ENCODE results near the gene PHLDB3.

DNA sequence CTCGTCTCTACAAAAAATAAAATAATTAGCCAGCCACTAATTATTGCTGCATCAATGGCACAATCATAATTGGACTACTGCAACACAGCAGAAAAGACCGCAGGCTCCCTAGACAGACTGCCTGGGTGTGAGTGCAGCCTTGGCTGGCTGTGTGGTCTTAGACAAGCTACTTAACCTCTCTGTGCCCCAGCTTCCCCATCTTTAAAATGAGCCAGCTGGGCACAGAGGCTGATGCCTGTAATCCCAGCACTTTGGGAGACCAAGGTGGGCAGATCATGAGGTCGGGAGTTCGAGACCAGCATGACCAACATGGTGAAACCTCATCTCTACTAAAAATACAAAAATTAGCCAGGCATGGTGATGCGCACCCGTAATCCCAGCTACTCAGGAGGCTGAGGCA lies 70.9 kb downstream of the PHLDB3 start:
- TF ChIP-seq, protein P1, sequence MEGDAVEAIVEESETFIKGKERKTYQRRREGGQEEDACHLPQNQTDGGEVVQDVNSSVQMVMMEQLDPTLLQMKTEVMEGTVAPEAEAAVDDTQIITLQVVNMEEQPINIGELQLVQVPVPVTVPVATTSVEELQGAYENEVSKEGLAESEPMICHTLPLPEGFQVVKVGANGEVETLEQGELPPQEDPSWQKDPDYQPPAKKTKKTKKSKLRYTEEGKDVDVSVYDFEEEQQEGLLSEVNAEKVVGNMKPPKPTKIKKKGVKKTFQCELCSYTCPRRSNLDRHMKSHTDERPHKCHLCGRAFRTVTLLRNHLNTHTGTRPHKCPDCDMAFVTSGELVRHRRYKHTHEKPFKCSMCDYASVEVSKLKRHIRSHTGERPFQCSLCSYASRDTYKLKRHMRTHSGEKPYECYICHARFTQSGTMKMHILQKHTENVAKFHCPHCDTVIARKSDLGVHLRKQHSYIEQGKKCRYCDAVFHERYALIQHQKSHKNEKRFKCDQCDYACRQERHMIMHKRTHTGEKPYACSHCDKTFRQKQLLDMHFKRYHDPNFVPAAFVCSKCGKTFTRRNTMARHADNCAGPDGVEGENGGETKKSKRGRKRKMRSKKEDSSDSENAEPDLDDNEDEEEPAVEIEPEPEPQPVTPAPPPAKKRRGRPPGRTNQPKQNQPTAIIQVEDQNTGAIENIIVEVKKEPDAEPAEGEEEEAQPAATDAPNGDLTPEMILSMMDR (IDR thresholded peaks at IDR 0.05 in 8 of 11, conservative IDR thresholded peaks at IDR 0.05 in 3 of 11), result no peak
- TF ChIP-seq POLR2A (IDR thresholded peaks at IDR 0.05) (no peak), POLR2AphosphoS5 (IDR thresholded peaks at IDR 0.05) (no peak)
